ENCODE results near the gene TLE2.

GRCh38 chr19:3041327-3041726, 12.2 kb upstream of the TLE2 start:
- TF ChIP-seq CTCF (IDR thresholded peaks at IDR 0.05 in 8 of 11, conservative IDR thresholded peaks at IDR 0.05 in 3 of 11) (no peak), POLR2A (IDR thresholded peaks at IDR 0.05) (no peak), POLR2AphosphoS5 (IDR thresholded peaks at IDR 0.05) (no peak)

Measured in spleen (tissue), 7 donors.